GM12892 (cell line): ENCODE results near the gene POLR1A.

Source experiments
- DNase-seq: peaks from one replicate; pipeline ENCODE4 v3.0.0; 2011; ENCODE audit not compliant: insufficient read length
- FAIRE-seq: peaks from 2 replicates; lab custom pipeline; 2011; peaks lifted over from hg19 to GRCh38; lab: Jason Lieb, UNC
- POLR2A ChIP-seq: IDR thresholded peaks from 2 replicates; pipeline ENCODE4 v1.6.1; 2011; ENCODE audit warnings: low read depth, low read length, control low read depth
- POLR2AphosphoS5 ChIP-seq: IDR thresholded peaks from 2 replicates; pipeline ENCODE4 v1.6.1; 2011; ENCODE audit warnings: low read depth, low read length, control low read depth
- TAF1 ChIP-seq: IDR thresholded peaks from 2 replicates; pipeline ENCODE4 v1.6.1; 2011; ENCODE audit warnings: low read depth, mild to moderate bottlenecking, control low read depth, low read length, borderline replicate concordance

POLR1A gene

GRCh38 chr2:86070868-86071267 is 34.8 kb downstream of the POLR1A start:
- no peak for FAIRE-seq
- no peak for TF ChIP-seq TAF1
- no peak for TF ChIP-seq POLR2A
- no peak for TF ChIP-seq POLR2AphosphoS5
- DNase-seq, result no peak

GRCh38 chr2:86069783-86070339 is 35.8 kb downstream of the POLR1A start:
- no peak for TF ChIP-seq TAF1
- TF ChIP-seq POLR2AphosphoS5, result no peak
- TF ChIP-seq POLR2A, result no peak
- FAIRE-seq (no peak), DNase-seq (no peak)

- TF ChIP-seq POLR2A, result no peak
- FAIRE-seq, result no peak
- no peak for DNase-seq
These were observed 36.5 kb downstream of the POLR1A start for GRCh38 chr2:86069091-86069685.

GRCh38 chr2:86068648-86069047 is 37.0 kb downstream of the POLR1A start:
- FAIRE-seq (no peak), DNase-seq (no peak)
- TF ChIP-seq TAF1 (no peak), POLR2AphosphoS5 (no peak), POLR2A (no peak)

GRCh38 chr2:86068136-86068588 is 37.5 kb downstream of the POLR1A start:
- DNase-seq (no peak), FAIRE-seq (no peak)
- TF ChIP-seq POLR2AphosphoS5 (no peak), TAF1 (no peak), POLR2A (no peak)

GRCh38 chr2:86066915-86067314 is 38.8 kb downstream of the POLR1A start:
- TF ChIP-seq TAF1 (no peak), POLR2AphosphoS5 (no peak), POLR2A (no peak)
- DNase-seq (no peak), FAIRE-seq (no peak)

- FAIRE-seq, result no peak
- TF ChIP-seq TAF1 (no peak), POLR2AphosphoS5 (no peak), POLR2A (no peak)
- no peak for DNase-seq
These were observed 39.6 kb downstream of the POLR1A start for GRCh38 chr2:86066007-86066578.

- no peak for TF ChIP-seq POLR2A
- no peak for TF ChIP-seq POLR2AphosphoS5
- no peak for TF ChIP-seq TAF1
- DNase-seq, result no peak
- no peak for FAIRE-seq
These were observed 40.2 kb downstream of the POLR1A start for GRCh38 chr2:86065512-86065911.

GRCh38 chr2:86064006-86064405 is 41.7 kb downstream of the POLR1A start:
- no peak for DNase-seq

GRCh38 chr2:86062043-86062442 is 43.6 kb downstream of the POLR1A start:
- TF ChIP-seq POLR2A, result no peak
- TF ChIP-seq POLR2AphosphoS5, result no peak
- no peak for TF ChIP-seq TAF1
- no peak for DNase-seq
- FAIRE-seq, result no peak

More at GRCh38 chr2:86064006-86064405, 41.7 kb downstream of the POLR1A start:
- TF ChIP-seq POLR2A (no peak), TAF1 (no peak), POLR2AphosphoS5 (no peak)
- FAIRE-seq, result peak; percentile 21

- no peak for FAIRE-seq
- no peak for DNase-seq
- no peak for TF ChIP-seq POLR2AphosphoS5
- TF ChIP-seq TAF1, result no peak
- TF ChIP-seq POLR2A, result no peak
These were observed 48.9 kb downstream of the POLR1A start for GRCh38 chr2:86056590-86057331.
